HL-60/S4 (cell line): Measurements from ENCODE around the gene FGF11.
"Not testable (repeated sequence)": the region's sequence is repeated elsewhere in the genome, so short reads cannot be mapped to it uniquely, and the experiment has no call there.

ENCODE experiments used
- in situ Hi-C: fragments of 300-500 bp; cut with MboI; formaldehyde crosslinking; loops from 2 replicates; pipeline ENCODE4 v1.14.3; 2022; ENCODE audit warnings: low sequenced_read_pairs

FGF11 gene

DNA sequence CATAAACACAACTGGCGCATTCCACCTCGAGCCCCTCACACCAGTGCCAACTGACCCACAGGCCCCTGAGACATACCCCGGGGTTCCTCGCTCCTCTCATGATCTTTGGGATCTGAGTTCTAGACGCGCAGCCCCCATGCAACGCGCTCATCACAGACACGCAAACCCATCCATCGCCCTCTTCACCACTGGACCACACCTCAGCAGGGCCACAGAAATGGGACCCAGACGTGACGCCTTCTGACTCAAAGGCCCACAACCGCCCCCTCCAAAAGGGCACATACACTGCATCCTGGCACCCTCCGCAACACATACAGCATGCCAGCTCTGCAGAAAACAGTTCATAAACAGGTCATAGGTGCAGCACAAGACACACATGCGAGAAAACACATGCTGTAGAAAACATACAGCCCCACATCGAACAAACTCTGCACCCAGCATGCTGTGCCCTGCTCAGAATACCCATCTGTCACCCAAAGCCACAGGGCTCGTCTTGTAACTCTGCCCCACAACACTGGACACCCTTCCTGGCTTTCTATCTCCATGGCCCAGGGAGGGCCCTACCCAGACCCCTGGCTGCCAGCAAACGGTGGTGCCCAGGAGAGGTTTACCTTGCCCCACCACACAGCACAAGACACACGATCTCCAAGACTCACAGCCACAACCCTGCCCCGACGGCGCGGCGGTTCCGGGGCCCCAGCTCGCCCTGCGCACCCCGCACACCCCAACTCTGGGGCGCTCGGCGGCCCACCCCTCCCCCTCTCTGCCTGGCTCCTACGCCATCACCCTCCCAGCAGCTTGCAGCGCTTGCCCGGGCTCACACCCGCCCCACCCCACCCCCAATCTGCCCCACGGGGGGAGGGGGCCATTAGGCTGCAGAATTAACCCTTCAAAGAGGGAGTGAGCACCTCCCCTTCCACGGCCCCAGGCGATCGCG, 39.2 kb downstream of the FGF11 start:
- in situ Hi-C loops, result no loop called here

DNA sequence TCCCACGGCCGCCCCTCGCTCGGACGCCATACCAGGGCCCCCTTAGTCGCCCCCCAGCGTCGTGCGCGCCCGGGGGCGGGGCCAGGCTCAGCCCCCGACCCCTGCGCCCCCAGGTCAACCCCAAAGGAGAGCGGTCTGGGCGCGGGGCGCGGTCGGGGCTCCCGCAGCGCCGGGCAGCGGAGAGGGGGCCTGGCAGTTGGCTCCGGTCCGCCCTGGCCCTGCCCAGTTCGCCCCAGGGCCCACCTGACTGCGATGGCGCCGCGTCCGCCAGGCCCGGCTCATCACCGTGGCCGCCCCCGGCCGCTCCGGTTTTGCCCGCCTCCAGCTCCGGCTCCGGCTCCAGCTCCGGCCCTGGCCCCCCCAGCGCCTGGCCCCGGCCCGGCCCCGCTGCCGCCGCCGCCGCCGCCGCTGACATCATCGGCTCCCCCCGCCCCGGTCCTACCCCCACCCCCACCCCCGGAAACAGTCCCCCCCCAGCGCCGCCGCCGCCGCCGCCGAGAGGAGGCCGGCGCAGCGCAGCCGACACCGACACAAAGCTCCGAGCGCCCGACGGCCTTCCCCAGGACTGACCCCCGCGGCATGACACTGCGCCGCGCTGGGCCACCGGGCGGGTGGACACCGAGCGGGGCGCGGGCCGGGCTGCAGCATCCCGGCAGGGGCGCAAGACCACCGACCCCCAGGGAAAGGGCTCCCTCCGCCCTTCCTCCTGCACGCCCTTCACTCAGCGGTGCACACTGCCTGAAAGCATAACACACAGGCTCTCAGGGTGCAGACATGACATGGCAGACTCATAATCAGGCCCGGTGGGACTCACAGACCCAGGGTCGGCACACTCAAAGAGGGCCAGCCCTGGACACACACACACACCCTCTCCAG, 40.1 kb downstream of the FGF11 start, which contains the start of gene ZBTB4:
Gene ZBTB4, minus strand, starts transcription at position 419 of the 876 bp plus-strand sequence. CDS start 12,830 bp downstream, outside the sequence.
- in situ Hi-C loops, result no loop called here

DNA sequence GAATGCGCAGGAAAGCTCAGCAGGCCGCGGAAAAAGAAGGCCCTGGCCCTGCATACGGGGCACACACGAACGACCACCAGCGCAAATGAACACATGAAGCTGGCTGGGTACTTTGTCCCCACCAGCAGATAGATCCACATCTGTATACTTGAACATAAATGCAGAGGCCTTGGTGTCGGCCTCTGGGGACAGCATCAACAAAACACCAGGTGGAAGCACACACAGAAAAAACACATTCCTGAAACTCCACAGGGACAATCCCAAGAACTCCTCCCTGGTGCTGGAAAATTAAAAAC, 40.7 kb downstream of the FGF11 start:
- in situ Hi-C loops, result no loop called here

DNA sequence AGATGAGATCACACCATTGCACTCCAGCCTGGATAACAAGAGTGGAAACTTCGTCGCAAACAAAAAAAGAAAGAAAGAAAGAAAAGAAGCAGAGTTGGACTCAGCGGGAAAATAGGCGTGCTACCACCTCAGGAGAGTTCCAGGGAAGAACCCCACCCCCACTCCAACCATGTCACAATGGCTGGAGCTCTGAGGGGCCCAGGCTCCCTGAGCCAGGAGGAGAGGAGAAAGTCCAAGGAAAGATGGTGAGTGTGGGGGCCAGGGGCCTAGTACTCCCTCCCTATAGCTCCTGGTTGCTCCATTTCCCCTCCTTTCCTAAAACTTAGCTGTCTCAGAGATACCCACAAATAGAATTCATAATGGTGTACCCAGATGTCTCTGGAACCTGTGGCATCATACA, 42.0 kb downstream of the FGF11 start, which contains the start of gene SLC35G6:
Gene SLC35G6, plus strand, starts transcription at position 172 of the 400 bp plus-strand sequence. Its CDS starts 71 bp downstream, at position 243.
- in situ Hi-C loops, result not testable (repeated sequence)

- in situ Hi-C loops, result not testable (repeated sequence)
These were observed 42.8 kb downstream of the FGF11 start for GRCh38 chr17:7481842-7482741.

DNA sequence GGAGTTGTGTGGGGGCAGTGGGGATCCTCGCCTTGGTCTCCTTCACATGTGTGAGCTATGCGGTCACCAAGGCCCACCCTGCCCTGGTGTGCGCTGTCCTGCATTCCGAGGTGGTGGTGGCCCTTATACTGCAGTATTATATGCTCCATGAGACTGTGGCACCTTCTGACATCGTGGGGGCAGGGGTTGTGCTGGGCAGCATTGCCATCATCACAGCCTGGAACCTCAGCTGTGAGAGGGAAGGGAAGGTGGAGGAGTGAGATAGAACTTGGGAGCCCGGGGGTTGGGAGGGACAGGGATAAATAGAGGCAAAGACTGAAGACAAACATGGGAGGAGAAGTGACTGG, 43.4 kb downstream of the FGF11 start:
- in situ Hi-C loops, result not testable (repeated sequence)

DNA sequence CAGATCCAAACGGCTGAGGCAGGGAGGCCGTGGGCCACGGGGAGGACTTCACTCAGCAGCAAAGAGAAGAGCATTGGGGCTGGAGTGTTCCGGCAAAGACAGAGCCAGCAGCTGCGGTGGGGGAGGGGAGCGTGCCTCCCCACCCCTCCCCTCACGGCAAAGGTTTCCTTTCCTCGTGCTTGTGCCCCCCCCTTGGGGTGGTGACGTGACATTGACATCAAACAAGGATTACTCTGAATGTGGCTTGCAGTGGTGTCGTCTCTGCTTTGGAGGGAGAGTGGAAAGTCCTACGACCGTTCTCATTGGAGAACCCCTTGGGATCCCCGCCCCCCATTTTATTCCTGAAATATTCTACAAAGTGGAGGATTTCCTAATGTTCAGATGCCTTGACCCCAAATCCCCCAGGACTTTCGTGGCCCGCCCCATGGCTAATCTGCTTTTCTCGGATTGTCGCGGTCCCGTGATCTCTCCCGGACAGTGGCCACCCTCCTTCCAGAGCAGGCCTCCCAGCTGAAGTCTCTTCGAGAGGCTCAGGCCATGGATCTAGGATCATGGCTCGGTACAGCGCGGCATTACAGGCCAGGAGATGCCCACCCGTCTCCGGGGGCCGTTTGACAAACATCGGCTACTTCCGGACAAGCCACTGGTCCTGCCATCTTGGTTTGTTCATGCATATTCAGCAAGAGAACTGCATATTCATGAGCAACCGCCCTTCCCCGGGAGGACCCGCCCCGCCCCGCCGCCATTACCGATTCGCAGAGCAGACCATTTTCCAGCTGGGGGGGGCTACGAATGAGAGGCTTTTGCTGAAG, 44.1 kb downstream of the FGF11 start:
- in situ Hi-C loops, result no loop called here

DNA sequence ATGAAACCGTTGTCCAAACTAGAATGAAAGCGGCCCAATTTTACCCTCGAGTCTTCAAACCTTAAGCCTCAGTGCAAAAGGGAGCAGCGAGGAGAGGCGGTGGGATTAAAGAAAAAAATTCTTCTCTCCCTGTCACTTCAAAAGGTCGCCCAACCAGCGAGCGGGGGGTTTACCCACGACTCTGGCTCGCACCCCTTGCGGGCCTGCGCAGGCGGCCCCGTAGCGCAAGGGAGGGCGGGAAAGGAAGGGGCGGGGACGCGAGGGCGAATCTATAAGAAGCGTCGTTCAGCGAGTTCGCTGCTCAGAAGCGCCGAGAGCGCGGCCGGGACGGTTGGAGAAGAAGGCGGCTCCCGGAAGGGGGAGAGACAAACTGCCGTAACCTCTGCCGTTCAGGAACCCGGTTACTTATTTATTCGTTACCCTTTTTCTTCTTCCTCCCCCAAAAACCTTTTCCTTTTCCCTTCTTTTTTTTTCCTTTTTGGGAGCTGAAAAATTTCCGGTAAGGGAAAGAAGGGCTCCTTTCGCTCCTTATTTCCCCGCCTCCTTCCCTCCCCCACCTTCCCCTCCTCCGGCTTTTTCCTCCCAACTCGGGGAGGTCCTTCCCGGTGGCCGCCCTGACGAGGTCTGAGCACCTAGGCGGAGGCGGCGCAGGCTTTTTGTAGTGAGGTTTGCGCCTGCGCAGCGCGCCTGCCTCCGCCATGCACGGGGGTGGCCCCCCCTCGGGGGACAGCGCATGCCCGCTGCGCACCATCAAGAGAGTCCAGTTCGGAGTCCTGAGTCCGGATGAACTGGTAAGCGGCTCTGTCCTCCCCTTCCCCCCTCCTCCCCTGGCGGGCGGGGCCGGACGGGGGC, 45.0 kb downstream of the FGF11 start, which contains the start of gene POLR2A:
Gene POLR2A, plus strand, starts transcription at position 300 of the 852 bp plus-strand sequence.
- in situ Hi-C loops, result no loop called here

DNA sequence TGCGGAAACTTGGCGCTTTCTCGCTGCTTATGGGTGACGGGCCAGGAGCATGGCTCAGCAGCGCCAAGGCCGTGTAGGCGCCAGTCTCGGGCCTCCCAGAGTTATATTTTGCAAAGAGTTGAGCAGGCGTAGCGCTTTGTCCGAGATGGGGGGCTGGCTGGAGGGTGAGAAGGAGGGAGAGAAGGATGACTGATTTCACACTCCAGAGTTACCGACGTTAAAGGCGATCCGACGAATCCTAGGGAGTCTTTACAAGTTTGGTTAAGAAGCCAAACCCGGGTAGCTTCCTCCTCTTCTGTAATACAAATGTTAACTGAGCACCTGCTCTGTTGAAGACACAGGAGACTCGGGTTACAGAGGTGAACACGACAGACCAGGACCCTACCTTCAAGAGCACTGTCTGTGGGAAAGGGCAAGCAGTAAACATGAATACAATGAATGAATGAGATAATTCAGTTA, 45.6 kb downstream of the FGF11 start:
- in situ Hi-C loops, result no loop called here

- in situ Hi-C loops, result no loop called here
These were observed 46.9 kb downstream of the FGF11 start for GRCh38 chr17:7486181-7486580.

GRCh38 chr17:7490144-7490543, 50.8 kb downstream of the FGF11 start:
- in situ Hi-C loops, result no loop called here

DNA sequence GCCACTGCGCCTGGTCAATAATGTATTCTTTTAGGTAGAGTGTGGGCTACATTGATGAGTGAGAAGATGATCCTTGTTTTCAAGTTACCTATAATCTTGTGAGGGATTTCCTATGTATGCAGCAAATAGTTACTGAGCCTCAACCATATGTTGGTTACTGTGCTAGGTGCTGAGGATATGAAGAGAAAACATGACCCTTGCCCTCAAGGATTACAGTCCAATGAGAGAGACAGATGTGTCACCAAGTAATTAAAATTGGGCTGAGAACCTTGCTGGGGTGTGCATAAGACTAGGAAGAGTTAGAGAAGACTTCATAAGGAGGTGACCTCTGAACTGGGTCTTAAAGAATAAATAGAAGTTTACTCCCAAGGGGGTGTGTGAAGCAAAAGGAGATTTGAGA, 52.3 kb downstream of the FGF11 start:
- in situ Hi-C loops, result no loop called here

- in situ Hi-C loops, result no loop called here
These were observed 54.6 kb downstream of the FGF11 start for GRCh38 chr17:7493941-7494340.
